KMS-11 (cell line): ENCODE data around the gene NAT8L.

Experiments
- H2AFZ ChIP-seq: fragments of 200-600 bp; sonication (generic); 2 replicates; pipeline ENCODE4 v1.6.1; 2016; ENCODE audit warnings: antibody characterized with exemption, mixed run types, low read depth
- H3K27ac ChIP-seq: fragments of 200-600 bp; sonication (generic); 2 replicates; pipeline ENCODE4 v1.6.1; 2016; ENCODE audit warnings: mild to moderate bottlenecking, mixed run types
- H3K27me3 ChIP-seq: fragments of 200-600 bp; sonication (generic); 2 replicates; pipeline ENCODE4 v1.6.1; 2017; ENCODE audit warnings: mild to moderate bottlenecking, low read depth, mixed run types, moderate library complexity; ENCODE audit not compliant: insufficient read depth
- H3K36me3 ChIP-seq: fragments of 200-600 bp; sonication (generic); 2 replicates; pipeline ENCODE4 v1.6.1; 2017; ENCODE audit warnings: mild to moderate bottlenecking, mixed run types; ENCODE audit not compliant: insufficient read depth
- H3K4me1 ChIP-seq: fragments of 200-600 bp; sonication (generic); 2 replicates; pipeline ENCODE4 v1.6.1; 2016; ENCODE audit warnings: mild to moderate bottlenecking, low read depth, mixed run types; ENCODE audit not compliant: poor library complexity, severe bottlenecking
- H3K4me2 ChIP-seq: fragments of 200-600 bp; sonication (generic); 2 replicates; pipeline ENCODE4 v1.7.0; 2016; ENCODE audit warnings: mild to moderate bottlenecking, mixed run types
- H3K4me3 ChIP-seq: fragments of 200-600 bp; sonication (generic); IDR thresholded peaks from 2 replicates; pipeline ENCODE4 v1.6.1; 2017; ENCODE audit warnings: low read depth, low read length, mixed read lengths; ENCODE audit not compliant: insufficient read depth
- H3K79me2 ChIP-seq: fragments of 200-600 bp; sonication (generic); 2 replicates; pipeline ENCODE4 v1.6.1; 2016; ENCODE audit warnings: low read depth, mixed run types; ENCODE audit not compliant: insufficient read depth
- H3K9ac ChIP-seq: fragments of 200-600 bp; sonication (generic); 2 replicates; pipeline ENCODE4 v1.6.1; 2016; ENCODE audit warnings: mild to moderate bottlenecking, mixed run types
- H4K20me1 ChIP-seq: fragments of 200-600 bp; sonication (generic); 2 replicates; pipeline ENCODE4 v1.6.1; 2016; ENCODE audit warnings: mild to moderate bottlenecking, mixed run types; ENCODE audit not compliant: insufficient read depth
- TF ChIP-seq, protein P1 (sequence below): fragments of 200-600 bp; sonication (generic); conservative IDR thresholded peaks from 2 replicates; pipeline ENCODE4 v1.6.1; 2017; ENCODE audit warnings: low read depth, mild to moderate bottlenecking, antibody characterized with exemption, low read length, moderate library complexity, mixed read lengths

The NAT8L gene

DNA sequence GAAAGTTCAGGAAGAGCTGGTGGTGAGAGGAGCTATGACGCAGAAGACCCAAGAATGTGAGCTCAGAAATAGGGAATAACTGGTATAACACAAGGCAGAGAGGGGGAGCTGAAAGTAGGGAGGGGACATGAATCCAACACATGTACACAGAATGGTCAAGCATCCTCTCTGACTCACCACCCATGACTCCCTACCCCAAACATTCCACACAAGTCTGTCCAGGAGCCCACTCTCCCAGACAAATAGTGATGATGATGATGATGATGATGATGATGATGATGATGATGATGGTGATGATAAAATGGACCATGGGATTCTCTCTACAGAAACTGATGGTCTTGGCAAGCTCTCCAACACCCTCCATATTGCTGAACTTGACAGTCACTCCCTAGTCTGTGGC lies 46.4 kb downstream of the NAT8L start:
- TF ChIP-seq, protein P1, sequence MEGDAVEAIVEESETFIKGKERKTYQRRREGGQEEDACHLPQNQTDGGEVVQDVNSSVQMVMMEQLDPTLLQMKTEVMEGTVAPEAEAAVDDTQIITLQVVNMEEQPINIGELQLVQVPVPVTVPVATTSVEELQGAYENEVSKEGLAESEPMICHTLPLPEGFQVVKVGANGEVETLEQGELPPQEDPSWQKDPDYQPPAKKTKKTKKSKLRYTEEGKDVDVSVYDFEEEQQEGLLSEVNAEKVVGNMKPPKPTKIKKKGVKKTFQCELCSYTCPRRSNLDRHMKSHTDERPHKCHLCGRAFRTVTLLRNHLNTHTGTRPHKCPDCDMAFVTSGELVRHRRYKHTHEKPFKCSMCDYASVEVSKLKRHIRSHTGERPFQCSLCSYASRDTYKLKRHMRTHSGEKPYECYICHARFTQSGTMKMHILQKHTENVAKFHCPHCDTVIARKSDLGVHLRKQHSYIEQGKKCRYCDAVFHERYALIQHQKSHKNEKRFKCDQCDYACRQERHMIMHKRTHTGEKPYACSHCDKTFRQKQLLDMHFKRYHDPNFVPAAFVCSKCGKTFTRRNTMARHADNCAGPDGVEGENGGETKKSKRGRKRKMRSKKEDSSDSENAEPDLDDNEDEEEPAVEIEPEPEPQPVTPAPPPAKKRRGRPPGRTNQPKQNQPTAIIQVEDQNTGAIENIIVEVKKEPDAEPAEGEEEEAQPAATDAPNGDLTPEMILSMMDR, result no peak
- H3K4me3 ChIP-seq, result no peak overlapping the region
- H3K79me2 ChIP-seq, result no peaks in the 10 kb centered on the region
- no peak overlapping the region for H3K27ac ChIP-seq
- no peaks in the 10 kb centered on the region for H3K36me3 ChIP-seq
- H3K4me2 ChIP-seq, result no peak overlapping the region
- H4K20me1 ChIP-seq, result no peaks in the 10 kb centered on the region
- no peak overlapping the region for H2AFZ ChIP-seq
- H3K4me1 ChIP-seq, result peaks cover 8% of the 10 kb centered on the region
- H3K27me3 ChIP-seq, result no peaks in the 10 kb centered on the region
- no peak overlapping the region for H3K9ac ChIP-seq

DNA sequence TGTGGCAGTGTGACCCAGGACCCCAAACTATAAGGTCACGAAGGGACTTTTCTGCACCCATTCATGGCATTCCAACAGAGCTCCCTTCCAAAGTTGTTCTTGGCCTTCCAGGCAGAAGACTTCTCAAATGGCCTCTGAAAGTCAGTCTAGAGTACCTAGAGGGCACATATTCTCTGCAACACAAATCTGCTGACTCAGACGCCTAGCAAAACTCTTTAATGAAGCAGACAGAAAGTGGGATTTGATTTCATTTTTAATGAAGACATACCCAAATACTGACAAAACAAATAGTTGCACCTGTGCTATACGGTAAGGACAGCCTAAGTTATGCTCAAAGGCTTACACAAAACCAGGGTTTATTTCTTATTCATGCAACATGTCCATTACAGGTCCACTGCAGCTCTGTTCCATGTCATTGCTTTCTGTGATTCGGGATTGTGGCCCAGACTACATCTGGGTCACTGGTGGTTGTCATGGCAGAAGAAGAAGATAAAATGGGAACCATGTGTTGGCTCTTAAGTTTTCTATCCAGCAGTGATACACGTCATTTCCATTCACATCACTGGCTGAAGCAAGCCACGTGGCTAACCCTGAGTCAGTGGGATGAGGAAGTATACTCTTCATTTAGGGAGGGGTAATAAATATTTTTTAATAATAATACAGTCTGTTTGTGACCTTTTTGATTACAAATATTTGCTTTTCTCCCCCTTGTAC lies 57.7 kb downstream of the NAT8L start:
- H3K27me3 ChIP-seq, result no peaks in the 10 kb centered on the region
- H4K20me1 ChIP-seq, result no peaks in the 10 kb centered on the region
- no peak overlapping the region for H2AFZ ChIP-seq
- H3K36me3 ChIP-seq, result no peaks in the 10 kb centered on the region
- no peaks in the 10 kb centered on the region for H3K4me1 ChIP-seq
- TF ChIP-seq, protein P1, result no peak
- H3K27ac ChIP-seq, result no peak overlapping the region
- no peak overlapping the region for H3K4me2 ChIP-seq
- H3K79me2 ChIP-seq, result no peaks in the 10 kb centered on the region
- H3K4me3 ChIP-seq, result no peak overlapping the region
- no peak overlapping the region for H3K9ac ChIP-seq
